IPS-NIHi7 (cell line): ENCODE measurements around the gene DDX49.
A peak's percentile ranks its signal among the peaks of the same experiment; 100 is the strongest.
"Not testable (repeated sequence)": the region's sequence is repeated elsewhere in the genome, so short reads cannot be mapped to it uniquely, and the experiment has no call there.

Source experiments
- DNase-seq: peaks from one replicate; pipeline ENCODE4 v3.0.0; 2012; ENCODE audit warnings: mixed read lengths; ENCODE audit errors: extremely low spot score

DDX49 gene

GRCh38 chr19:18895824-18896341 is 23.6 kb upstream of the DDX49 start, which contains the start of gene CERS1:
Gene CERS1, minus strand, starts transcription at chr19:18896158. Its CDS starts 86 bp downstream, at chr19:18896072.
- DNase-seq, result peak; percentile 82

- no peak for DNase-seq
These were observed 23.1 kb upstream of the DDX49 start for GRCh38 chr19:18896421-18896841.

- DNase-seq, result no peak
These were observed 22.2 kb upstream of the DDX49 start for GRCh38 chr19:18897094-18898029.

DNA sequence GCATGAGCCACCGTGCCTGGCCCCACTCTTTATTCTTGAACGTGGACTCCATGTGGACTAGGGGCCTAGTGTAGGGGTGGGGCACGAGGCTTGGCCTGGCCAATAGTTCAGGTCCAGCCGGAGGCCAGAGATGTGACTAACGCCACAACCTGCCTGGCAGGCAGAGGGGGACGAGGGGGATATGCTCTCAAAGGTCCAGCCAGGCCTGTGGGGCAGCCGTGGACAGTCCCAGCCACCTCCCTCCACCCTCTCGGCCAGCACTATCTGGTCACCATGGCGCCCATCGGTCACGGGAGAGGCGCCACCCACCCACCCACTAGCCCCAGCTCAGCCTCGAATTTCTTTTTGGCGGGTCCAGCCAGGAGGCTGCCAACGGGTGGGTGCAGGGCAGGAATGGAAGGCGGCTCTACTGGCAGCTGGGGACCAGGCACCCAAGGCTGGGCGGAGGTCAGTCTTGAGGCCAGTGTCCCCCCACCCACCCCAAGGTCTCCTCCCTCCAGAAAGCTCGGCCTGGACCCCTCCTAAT is 21.4 kb upstream of the DDX49 start:
- DNase-seq, result no peak

DNA sequence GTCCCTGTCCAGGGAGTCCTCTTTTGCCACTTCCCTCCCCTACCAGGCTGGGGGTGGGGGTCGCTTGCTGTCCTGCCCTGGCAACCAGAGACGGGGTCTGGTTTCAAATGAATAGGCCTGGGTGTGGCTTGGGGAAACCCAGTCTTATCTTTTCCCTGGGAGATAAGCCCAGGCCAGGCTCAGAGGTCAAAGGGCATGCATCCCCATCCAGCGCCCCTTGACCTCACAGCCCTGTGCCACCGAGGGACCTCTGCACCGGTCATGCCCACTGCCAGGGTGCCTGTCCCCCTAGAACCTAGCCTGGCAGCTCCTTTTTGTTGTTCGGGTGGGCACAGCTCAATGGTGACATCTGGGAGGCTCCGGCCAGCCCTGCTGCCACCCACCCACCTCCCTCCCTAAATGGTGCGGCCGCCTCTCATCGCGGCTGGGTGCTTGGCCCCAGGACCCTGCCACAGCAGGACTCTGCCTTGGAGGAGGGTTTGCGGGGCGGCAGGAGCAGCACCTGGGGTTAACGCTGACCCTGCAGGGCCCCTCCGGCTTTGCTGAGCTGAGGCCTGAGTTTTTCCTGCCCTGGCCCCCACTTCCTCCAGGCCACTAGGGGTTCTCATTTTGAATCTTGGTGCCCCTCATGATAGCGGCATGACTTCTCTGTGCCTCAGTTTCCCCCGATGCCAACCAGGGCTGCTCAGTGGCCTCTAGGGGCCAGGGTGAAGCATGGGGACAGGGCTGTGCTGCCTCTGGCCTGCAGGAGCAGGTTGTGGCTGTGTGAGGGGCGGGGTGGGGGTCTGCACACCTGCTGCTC is 20.7 kb upstream of the DDX49 start:
- no peak for DNase-seq

DNA sequence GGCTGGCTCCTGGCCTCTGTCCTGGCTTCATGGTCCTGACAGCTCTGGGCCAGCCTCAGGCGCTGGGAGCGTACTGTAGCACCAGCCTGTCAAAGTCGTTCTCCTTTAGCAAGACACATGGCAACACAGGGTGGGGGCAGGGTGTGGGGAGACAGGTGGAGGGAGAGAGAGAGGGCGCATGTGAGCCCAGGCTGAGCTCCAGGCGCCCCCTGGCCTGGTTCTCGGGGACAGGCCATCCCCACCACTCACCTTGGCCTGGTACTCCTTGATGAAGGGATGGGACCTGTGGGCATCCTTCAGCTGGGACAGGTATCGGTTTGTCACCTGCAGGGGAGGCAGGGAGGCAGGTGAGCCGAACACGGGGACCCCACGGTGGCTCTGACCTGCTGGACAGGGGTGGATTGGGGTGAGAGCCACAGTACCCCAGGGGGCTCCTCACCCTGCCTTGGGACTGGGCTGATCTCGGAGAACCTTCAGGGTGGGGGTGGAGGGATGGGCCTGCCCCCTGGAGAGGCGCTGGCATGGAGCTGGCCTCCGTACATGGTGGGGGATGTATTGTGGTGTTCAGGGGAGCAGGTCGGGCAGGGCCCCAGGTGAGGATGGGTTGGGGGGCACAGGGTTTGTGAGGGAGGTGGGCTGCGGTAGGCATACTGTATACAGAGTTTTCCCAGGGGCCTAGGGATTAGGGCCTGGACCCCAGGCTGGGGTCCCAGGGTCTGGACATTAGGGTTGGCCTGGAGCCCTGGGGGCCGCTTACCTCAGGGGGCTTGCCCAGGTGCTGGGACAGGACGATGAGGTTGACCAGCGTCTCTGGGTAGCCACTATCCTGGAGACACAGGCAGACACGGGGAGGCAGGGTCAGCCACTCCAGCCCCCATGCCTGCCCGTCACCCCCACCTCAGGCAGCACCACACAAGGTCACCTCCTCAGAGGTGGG is 19.6 kb upstream of the DDX49 start:
- no peak for DNase-seq

DNA sequence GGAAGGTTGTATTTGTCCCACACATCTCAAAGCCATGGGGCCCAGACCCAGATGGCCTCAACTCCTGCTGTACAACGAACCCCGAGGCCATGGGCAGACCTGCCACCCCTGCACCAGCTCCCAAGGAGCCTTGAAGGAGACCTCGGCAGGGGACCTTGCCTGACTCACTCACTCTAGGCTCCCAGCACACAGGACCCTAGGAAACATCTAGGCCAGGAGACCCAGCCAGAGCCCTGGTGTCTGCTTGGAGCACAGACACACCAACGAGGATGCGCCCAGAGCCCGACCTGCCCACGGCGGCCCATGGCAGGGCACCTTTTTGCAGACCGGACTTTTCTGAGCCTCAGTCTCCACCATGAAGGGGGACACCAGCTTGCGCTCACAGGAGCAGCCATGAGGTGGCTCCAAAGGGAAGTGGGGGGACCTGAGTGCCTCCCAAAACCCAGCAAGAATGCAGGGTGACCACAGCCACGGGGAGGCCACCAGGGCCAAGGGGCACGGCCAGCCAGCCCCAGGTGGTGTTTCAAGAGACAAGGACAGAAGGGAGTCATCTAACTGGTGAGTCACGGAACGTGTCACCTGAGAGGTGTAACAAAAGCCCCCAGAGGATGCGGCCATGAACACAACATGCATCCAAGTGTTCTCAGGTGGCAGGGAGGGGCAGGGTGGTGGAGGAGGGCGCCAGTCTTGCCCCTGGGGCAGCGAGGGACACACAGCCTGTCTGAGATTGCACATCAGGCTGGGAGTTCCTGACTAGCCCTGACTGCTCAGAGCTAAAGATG is 18.6 kb upstream of the DDX49 start:
- no peak for DNase-seq

DNA sequence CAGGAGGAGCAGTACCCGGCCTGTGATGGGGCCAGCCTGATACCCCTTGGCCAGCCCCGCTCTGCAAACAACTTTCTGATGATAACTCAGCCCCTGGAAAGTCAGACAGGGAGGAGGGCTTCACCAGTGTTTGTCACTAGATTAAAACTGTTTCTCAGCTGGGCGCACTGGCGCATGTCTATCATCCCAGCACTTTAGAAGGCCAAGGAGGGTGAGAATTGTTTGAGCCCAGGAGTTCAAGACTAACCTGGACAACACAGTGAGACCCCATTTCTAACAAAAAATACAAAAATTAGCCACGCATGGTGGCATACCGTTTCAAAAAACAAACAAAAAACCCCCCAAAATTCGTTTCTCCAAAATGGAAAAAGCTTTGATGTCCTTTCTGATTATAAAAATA is 18.0 kb upstream of the DDX49 start:
- DNase-seq, result no peak

GRCh38 chr19:18902519-18902918 is 17.0 kb upstream of the DDX49 start:
- DNase-seq, result not testable (repeated sequence)

- no peak for DNase-seq
These were observed 16.1 kb upstream of the DDX49 start for GRCh38 chr19:18903156-18904037.

GRCh38 chr19:18904334-18905057 is 15.0 kb upstream of the DDX49 start:
- no peak for DNase-seq

DNA sequence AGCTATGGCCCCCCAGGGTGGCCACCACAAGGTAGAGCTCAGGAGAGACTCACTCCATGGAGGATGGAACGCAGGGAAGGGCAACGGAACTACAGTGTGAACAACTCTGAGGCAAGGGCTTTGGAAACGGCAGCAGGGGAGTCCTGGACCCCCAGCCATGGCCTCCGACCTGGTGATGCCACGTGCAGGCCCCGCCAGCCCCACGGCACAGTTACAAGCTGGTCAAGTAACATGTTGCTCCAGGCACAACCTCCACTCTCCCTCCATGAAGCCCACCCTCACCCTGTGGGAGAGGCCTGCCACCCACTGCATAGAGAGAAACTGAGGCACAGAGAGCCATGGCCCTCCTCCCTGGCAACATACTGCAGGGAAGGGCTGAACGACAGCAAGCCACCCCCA is 14.5 kb upstream of the DDX49 start:
- DNase-seq, result no peak

GRCh38 chr19:18905513-18906236 is 13.8 kb upstream of the DDX49 start:
- no peak for DNase-seq

DNA sequence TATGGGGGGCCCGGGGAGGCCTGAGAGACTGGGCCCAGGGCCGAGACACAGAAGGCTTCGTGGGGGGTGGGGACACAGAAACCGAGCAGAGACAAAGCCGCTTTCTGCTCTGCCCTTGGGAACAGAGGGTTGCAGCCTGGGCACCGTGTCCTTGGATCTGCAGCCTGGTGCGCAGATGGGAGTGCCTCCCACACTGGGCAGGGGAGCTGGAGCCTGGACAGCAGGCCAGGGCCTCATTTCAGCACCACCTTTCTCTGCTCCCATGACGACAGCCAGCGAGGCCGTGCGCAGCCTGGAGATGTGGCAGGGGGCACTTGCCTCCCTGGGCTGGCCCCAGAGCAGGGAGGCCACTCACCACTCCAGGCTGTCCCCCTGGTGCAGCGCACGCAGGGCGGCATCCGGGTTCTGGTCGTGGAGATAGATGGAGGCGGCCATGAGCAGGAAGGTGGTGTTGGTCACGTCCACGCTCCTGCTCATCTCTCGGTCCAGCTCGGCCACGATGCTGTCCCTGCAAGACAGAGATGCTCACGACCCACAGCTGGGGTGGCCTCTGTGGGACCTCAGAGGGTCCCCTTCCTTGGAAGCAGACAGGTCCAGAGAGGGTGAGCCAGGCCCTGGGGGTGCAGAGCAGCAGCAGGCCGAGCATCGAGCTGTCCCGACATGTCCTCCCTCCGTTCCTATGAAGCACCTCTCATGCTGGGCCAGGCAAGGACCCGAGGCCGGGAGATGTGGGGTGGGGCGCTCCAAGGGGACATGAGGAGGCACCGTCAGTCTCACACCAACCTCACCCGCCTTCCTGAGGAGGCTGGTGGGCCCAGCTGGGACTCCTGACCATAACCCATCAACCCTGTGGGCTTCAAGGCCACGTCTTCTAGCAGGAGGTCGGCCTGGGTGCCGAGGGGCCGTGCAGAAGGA is 12.7 kb upstream of the DDX49 start:
- DNase-seq, result no peak

DNA sequence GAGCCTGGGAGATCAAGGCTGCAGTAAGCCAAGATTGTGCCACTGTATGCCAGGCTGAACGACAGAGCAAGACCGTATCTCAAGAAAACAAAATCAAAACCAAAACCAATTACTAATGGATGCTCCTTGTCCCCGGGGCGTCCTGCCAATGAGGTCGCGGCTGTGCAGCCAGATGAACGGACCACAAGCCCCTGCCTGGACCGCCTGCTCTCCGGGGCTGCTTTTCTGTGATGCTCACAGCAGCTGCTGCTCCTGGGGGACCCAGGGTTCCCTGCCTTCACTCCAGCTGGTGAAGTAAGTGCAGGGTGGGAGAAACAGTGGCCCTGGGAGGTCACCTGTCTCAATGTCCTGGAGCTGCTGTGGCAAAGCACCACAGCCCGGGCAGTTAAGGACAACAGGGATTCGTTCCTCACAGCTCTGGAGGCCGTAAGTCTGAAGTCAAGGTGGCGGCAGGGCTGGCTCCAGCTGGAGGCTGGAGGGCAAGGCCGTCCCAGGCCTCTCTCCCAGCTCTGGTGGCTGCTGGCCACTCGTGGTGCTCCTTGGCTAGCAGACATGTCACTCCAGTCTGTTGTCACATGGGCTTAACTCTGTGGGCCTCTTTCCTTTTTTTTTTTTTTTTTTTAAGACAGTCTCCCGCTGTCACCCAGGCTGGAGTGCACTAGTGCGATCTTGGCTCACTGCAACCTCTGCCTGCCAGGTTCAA is 10.4 kb upstream of the DDX49 start:
- DNase-seq, result no peak

DNA sequence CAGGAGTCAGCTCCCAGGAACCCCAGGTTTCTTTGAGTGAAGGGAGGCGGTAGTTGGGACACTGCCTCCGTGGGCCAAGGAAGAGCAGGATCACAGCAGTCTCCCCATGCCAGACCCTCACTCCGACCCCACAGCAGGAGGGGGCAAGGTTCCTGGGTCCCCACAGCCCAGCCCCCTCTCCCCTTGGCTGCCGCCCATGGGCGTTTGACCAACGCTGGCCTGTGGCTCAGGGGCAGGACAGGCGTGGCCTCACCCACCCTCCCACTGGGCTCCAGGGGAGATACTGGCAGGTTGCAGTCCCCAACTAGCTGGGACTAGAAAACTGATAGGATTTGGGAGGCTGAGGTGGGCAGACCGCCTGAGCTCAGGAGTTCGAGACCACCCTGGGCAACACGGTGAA is 9.5 kb upstream of the DDX49 start:
- no peak for DNase-seq
